ENCODE data around the gene HDAC4. TPM values are rescaled to one million over a fixed set of nuclear protein-coding genes. Genes with fewer than 3 reads are reported as not detected.
A peak's percentile ranks its signal among the peaks of the same experiment; 100 is the strongest.

Gene HDAC4
- total RNA-seq, 1 experiment from 2014 or later: 5.6 TPM

GRCh38 chr2:239249776-239250175, 151.0 kb downstream of the HDAC4 start:
- no peak for DNase-seq (ENCODE audit: low read depth)
- in situ Hi-C loops (cut with HindIII; ENCODE audit: low pct_unique_long_range_greater_than_20kb, low sequenced_read_pairs): no loop called here

- DNase-seq (ENCODE audit: low read depth): no peak
- in situ Hi-C loops (cut with HindIII; ENCODE audit: low pct_unique_long_range_greater_than_20kb, low sequenced_read_pairs): no loop called here
These were observed 151.8 kb downstream of the HDAC4 start for GRCh38 chr2:239249048-239249447.

- peak; percentile 98 for DNase-seq (ENCODE audit: low read depth)
- in situ Hi-C loops (cut with HindIII; ENCODE audit: low pct_unique_long_range_greater_than_20kb, low sequenced_read_pairs): no loop called here
These were observed 153.2 kb downstream of the HDAC4 start for GRCh38 chr2:239247401-239248245.

GRCh38 chr2:239246723-239247122, 154.1 kb downstream of the HDAC4 start:
- peak; percentile 89 for DNase-seq (ENCODE audit: low read depth)
- in situ Hi-C loops (cut with HindIII; ENCODE audit: low pct_unique_long_range_greater_than_20kb, low sequenced_read_pairs): no loop called here

GRCh38 chr2:239245872-239246721, 154.7 kb downstream of the HDAC4 start:
- DNase-seq (ENCODE audit: low read depth): peak; percentile 65
- in situ Hi-C loops (cut with HindIII; ENCODE audit: low pct_unique_long_range_greater_than_20kb, low sequenced_read_pairs): no loop called here

GRCh38 chr2:239245107-239245506, 155.7 kb downstream of the HDAC4 start:
- in situ Hi-C loops (cut with HindIII; ENCODE audit: low pct_unique_long_range_greater_than_20kb, low sequenced_read_pairs): no loop called here
- no peak for DNase-seq (ENCODE audit: low read depth)

- in situ Hi-C loops (cut with HindIII; ENCODE audit: low pct_unique_long_range_greater_than_20kb, low sequenced_read_pairs): no loop called here
- DNase-seq (ENCODE audit: low read depth): no peak
These were observed 156.2 kb downstream of the HDAC4 start for GRCh38 chr2:239244625-239245024.

GRCh38 chr2:239241431-239241960, 159.3 kb downstream of the HDAC4 start:
- in situ Hi-C loops (cut with HindIII; ENCODE audit: low pct_unique_long_range_greater_than_20kb, low sequenced_read_pairs): no loop called here
- DNase-seq (ENCODE audit: low read depth): no peak

GRCh38 chr2:239240414-239240881, 160.4 kb downstream of the HDAC4 start:
- no peak for DNase-seq (ENCODE audit: low read depth)
- in situ Hi-C loops (cut with HindIII; ENCODE audit: low pct_unique_long_range_greater_than_20kb, low sequenced_read_pairs): no loop called here

GRCh38 chr2:239239607-239240413, 161.0 kb downstream of the HDAC4 start:
- no peak for DNase-seq (ENCODE audit: low read depth)
- in situ Hi-C loops (cut with HindIII; ENCODE audit: low pct_unique_long_range_greater_than_20kb, low sequenced_read_pairs): no loop called here

- no peak for DNase-seq (ENCODE audit: low read depth)
- in situ Hi-C loops (cut with HindIII; ENCODE audit: low pct_unique_long_range_greater_than_20kb, low sequenced_read_pairs): no loop called here
These were observed 161.8 kb downstream of the HDAC4 start for GRCh38 chr2:239238839-239239606.

- DNase-seq (ENCODE audit: low read depth): no peak
- in situ Hi-C loops (cut with HindIII; ENCODE audit: low pct_unique_long_range_greater_than_20kb, low sequenced_read_pairs): no loop called here
These were observed 162.4 kb downstream of the HDAC4 start for GRCh38 chr2:239238381-239238780.

GRCh38 chr2:239236808-239237205, 164.0 kb downstream of the HDAC4 start:
- DNase-seq (ENCODE audit: low read depth): no peak
- in situ Hi-C loops (cut with HindIII; ENCODE audit: low pct_unique_long_range_greater_than_20kb, low sequenced_read_pairs): no loop called here

- in situ Hi-C loops (cut with HindIII; ENCODE audit: low pct_unique_long_range_greater_than_20kb, low sequenced_read_pairs): no loop called here
- no peak for DNase-seq (ENCODE audit: low read depth)
These were observed 164.6 kb downstream of the HDAC4 start for GRCh38 chr2:239236043-239236807.

GRCh38 chr2:239235311-239235710, 165.5 kb downstream of the HDAC4 start:
- no peak for DNase-seq (ENCODE audit: low read depth)
- in situ Hi-C loops (cut with HindIII; ENCODE audit: low pct_unique_long_range_greater_than_20kb, low sequenced_read_pairs): no loop called here

- no peak for DNase-seq (ENCODE audit: low read depth)
- in situ Hi-C loops (cut with HindIII; ENCODE audit: low pct_unique_long_range_greater_than_20kb, low sequenced_read_pairs): no loop called here
These were observed 166.3 kb downstream of the HDAC4 start for GRCh38 chr2:239234191-239235175.

Data from Caki2 (cell line).